HG03060 (cell line): Measurements from ENCODE around the gene ANP32B.
"Not testable (repeated sequence)": the region's sequence is repeated elsewhere in the genome, so short reads cannot be mapped to it uniquely, and the experiment has no call there.

ENCODE experiments used
- ATAC-seq: cut with Tn5 transposase; IDR thresholded peaks from one replicate; pipeline ENCODE4 v1.9.1; 2021; ENCODE audit warnings: low read depth, moderate number of reproducible peaks; ENCODE audit not compliant: unreplicated experiment

Gene ANP32B

DNA sequence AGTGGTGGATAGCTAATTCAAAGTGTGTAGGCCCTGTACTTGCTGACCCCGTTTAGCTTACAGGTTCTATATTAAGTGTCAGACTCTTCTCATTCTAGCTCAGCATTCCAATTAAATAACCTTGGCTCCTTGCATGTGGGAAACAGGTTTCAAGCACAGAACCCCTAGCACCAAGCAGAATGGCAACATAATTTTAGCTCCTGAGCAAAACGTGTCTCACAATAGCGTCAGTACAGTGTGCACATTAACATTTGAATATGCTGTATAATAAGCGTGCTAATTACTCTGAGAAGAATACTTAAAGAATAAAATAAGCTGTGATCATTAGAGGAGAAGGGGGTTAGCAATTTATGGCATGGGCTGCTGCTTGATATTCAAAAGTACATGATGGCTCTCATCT lies 21.0 kb upstream of the ANP32B start:
- ATAC-seq: no peak

- ATAC-seq: no peak
Observed at GRCh38 chr9:97962575-97962974, 20.6 kb upstream of the ANP32B start.

- ATAC-seq: no peak
Observed at GRCh38 chr9:97963232-97963631, 19.9 kb upstream of the ANP32B start.

DNA sequence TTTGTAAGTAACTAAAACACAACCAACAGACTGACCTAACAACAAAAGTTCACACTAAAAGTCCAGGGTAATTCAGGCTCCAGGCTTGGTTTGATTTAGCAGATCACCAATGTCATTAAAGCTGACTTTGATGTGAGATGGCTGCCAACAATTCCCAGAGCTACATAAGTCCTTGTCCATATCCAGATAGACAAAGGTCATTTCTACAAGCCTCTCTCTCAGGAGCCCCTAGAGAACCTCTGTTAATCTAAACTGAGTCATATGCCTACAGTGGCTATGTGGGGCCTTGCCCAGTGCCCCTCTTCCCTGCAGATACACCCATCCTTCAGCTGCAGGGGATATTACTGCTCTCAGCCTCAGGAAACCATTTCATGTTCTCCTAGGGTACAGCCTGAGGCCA lies 18.2 kb upstream of the ANP32B start:
- no peak for ATAC-seq

DNA sequence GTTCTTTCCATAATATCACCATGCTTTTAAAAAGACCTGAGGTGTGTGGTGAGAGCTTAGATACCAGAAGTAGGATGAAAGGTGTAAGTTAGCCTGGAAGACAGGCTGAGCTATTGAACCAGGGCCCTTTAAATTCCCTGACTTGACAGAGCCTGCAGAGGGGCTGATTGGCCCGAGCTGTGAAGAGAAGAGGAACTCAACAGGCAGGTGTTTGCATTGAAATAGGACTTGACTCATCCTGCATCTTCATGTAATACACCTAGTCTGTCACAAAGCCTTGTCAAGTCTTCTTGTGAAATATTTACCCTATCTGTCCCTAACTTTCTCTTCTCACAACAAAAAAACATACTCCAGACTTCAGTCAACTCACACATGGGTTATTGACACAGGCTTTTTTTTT lies 16.6 kb upstream of the ANP32B start:
- no peak for ATAC-seq

GRCh38 chr9:97969014-97969413 lies 14.1 kb upstream of the ANP32B start:
- ATAC-seq: no peak

GRCh38 chr9:97970165-97970564 lies 13.0 kb upstream of the ANP32B start:
- no peak for ATAC-seq

DNA sequence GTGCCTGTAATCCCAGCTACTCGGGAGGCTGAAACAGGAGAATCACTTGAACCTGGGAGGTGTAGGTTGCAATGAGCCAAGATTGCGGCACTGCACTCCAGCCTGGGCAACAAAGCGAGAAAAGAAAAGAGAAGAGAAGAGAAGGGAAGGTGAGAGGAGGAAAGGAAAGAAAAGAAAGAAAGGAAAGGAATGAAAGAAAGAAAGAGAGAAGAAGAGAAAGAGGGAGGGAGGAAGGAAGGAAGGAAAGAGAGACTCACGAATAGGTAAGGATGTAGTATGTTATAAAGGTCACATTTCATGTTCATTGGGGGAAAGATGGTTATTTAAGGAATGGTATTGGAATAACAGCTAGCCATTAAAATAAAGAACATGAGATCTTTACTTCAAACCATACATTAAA lies 10.4 kb upstream of the ANP32B start:
- no peak for ATAC-seq

GRCh38 chr9:97975376-97975775 lies 7.8 kb upstream of the ANP32B start:
- no peak for ATAC-seq

DNA sequence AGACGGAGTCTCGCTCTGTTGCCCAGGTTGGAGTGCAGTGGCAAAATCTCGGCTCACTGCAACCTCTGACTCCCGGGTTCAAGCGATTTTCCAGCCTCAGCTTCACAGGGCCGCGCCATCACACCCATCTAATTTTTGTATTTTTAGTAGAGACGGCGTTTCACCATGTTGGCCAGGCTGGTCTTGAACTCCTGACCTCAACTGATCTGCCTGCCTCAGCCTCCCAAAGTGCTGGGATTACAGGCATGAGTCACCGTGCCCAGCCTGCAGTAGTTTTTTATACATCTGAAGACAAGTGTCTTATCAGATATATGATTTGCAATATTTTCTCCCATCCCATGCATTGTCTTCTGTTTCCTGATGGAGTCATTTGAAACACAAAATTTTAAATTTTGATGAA lies 6.5 kb upstream of the ANP32B start:
- ATAC-seq: not testable (repeated sequence)

DNA sequence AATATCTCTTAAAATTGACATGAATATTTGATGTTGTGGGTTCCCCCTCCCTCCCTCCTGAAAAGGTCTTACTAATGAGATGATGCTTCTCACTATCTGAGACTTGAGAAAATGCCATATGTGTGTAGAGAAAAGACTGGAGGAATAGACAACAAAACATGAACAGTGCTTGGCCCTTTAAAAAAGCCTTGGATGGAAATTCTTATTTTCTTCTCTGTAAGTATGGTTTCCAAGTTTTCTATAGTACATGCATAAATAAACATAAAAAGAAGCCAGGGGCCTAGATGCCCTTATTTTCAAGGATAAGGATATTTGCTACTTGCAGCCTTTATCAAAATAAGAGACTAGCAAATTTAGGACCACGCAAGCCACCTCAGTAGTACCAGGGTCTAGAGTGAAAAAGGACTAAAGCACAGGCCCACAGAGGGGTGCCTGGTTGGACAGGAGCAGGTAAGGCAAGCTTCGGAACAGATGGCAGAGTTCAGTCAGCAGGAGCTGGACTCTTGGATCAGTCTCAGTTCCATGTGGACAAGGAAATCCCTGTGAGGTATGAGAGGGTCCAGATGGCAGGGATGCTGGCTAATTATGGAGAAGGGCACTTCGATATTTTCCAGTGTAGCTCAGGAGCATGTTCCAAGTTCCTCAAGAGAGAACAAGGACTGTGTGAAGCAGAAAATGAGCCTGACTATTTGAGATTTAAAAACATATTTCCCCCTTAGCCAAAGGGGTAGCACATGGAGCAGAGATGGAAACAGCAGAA lies 4.6 kb upstream of the ANP32B start:
- no peak for ATAC-seq

DNA sequence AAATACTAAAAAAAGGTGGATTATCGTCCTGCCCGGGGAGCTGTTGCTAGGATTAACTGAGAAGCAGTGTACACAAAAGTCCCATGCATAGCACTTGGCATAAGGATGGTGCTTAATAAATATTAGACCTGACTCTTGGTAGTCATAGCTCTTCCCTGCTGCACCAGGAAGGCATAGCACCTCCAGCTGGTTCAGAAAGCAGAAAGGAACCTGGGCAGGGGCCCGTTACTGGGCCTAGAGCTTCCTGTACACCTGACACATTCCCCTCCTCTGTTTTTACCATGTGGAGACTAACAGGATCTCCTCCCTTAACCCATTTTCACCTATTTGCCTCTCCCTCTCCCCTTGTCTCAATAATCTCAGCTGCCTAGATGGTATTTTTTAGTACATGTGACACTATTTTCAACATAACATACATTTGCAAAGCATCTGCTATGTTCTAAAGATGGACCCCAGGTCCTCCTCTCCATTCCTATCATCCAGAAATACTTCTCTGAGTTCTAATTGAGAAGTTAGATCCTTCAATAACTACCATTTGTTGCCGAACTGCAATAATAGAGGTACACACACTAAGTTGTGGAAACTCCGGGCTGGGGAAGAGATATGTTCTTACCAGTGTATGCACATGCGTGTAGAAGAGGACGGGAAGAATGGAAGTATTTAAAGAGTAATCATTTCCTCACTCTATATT lies 3.2 kb upstream of the ANP32B start:
- ATAC-seq: no peak

DNA sequence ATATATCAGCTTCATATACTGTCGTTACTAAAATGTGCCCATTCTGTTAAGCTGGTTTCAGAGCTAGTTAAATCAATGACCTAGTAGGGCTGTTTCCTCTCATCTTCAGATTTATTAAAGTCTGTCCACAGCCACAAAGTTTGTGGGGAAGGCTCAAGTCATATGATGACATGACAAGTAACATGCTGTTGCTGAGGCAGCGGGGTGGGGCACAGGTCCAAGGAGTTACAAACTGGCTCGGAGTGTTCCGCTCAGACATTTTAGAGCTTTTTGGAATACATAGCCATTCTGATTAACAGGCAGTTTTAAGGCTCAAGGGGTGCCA lies 2.7 kb upstream of the ANP32B start:
- ATAC-seq: no peak

GRCh38 chr9:97980918-97981845 lies 2.0 kb upstream of the ANP32B start:
- ATAC-seq: no peak

DNA sequence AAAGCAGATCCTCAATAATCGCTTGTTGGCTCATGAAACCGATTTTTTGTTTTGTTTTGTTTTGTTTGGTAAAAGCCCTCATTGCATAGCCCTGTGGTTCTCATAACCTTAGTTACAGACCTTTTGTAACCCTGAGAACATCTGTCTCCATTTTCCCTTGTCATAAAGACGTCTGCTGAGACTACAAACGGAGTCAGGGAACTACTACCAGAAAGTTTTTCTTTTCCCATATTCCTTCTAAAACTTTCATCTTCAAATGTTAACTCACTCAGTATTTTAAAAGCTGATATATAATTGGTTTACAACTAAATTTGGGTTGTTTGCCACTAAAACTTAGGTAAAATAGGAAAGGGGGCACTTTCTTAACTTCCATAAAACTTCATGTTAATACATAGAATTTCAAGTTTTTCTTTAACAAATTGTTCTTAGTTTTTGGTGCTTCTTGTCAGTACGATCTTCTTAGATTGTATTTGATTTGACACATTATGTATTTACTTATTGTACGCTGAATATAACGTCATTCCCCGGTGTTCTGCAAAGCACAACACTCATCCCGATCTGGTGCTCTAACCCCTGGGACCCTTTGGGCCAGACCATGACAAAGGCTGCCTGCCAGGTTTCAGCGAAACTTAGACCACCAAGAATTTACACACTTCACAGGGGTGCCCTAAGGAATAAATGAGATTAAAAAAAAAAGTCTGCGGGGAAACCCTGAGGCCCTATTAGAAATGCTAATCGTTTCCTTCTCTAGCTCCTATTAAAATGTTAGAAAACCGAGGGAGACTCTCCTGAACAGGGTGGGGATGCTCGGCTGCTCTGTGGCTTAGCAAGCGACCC lies 1.1 kb upstream of the ANP32B start:
- no peak for ATAC-seq

DNA sequence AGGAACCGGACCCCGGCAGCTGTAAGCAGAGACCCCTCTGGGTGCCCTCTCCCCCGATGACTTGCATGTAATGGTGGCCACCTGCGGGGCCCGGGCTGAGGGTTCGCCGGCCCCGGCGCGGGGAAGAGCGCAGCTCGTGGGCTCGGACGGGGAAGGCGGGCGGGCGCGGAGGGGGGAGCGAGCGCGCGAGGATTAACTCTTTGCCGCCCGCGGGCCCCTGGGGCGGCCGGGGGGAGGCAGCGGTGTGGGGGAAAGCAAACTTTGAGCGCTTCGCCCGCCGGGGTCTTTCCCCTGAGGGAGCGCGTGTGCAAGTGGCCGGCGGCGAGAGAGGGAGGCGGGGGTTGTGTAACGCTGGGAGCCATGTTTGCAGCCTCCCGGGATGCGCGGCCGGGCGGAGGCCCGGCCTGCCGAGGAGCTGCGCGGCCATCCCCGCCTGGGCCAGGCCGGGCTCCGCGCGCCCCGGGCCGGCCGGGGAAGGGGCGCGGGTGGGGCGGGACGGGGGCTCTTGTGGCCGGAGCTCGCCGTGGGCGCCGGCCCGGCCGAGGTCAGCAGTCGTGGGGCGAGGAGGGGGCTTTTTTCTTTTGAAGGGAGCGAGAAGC lies 547 bp downstream of the ANP32B start:
- ATAC-seq: no peak

GRCh38 chr9:97984188-97985057 lies 1.3 kb downstream of the ANP32B start:
- ATAC-seq: no peak

DNA sequence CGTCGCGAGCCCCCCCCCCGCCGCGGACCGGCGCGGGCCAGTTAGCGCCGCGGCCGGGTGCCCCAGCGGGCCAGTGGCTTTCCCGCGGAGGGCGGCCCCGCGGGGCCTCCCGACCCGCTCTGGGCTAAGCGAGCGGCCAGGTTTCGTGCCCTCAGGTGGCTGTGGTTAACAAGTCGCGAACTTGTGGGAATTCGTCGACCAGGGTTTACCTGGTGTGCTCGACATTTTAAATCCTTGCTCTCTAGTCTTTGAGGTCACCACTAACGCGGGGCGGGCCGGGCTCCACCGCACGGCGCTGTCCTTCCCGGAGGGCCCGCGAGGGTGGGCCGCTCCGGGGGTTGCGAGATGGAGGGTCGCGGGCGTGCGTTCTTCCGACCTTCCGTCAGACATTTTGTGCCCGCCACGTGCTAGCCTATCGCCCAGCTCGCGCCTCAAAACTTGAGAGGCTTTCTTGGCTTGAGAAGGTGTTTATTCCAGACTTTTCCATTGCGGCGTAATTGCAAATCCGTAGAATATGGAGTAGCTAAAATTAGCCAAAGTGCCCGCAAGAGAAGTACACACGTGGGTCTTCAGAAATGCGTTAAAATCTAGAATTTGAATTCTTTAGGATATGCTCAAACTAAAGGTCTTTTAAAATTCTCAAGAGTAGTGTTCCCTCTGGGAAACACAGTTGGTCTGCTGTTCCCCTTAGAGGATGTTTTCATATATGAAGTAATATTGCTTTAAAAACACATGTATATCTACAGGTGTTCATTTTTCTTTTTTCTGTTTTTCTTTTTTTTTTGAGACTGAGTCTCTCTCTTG lies 2.1 kb downstream of the ANP32B start:
- no peak for ATAC-seq
